ENCODE measurements around the gene ANKRD31.

DNA sequence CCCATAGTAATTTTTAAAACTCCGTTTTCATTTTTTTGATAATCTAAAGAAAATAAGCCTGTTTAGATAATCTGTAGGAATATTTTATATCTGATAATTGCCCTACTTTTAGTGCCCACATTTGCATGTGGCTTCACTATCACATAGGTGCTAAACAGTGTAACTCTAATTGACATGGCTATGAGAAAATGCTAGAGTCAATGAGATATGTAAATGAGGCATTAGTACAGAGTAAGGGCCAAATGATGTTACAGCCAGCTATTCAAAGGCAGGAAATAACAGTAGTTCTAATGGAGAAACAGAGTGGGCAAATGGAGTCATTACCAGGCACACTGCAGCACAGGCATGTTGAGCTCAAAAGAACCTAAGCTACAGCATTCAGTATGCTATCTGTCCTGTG lies 147.0 kb downstream of the ANKRD31 start:
- no peak for TF ChIP-seq CTCF (IDR thresholded peaks at IDR 0.05)
- no peak for TF ChIP-seq POLR2A (IDR thresholded peaks at IDR 0.05)
- no peak for TF ChIP-seq POLR2AphosphoS5 (IDR thresholded peaks at IDR 0.05)

Measured in prostate gland (tissue), 2 donors.